HG02763 (cell line): ENCODE results near the gene BCL2.

Experiments
- ATAC-seq: cut with Tn5 transposase; IDR thresholded peaks from one replicate; pipeline ENCODE4 v1.9.1; 2021; ENCODE audit warnings: mild to moderate bottlenecking, moderate library complexity; ENCODE audit not compliant: unreplicated experiment

The BCL2 gene

DNA sequence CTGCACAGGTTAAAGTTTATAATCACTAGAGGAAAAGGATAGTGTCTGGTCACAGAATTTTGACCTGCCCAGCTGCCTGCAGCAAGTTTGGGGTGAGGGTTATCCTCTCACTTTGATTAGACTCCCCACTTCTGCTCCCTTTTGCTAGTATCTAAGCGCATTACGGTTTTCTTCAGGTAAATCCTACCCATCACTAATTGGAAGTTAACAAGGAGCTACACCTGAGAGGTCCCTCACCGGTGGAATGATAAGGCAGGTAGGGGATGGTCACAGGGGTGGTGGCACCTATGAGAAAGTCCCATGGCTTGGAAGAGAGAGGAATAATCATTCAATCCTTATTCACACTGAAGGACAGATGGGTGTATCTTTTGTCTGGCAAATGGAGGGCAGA lies 7.6 kb downstream of the BCL2 start:
- peak; percentile 2 for ATAC-seq

DNA sequence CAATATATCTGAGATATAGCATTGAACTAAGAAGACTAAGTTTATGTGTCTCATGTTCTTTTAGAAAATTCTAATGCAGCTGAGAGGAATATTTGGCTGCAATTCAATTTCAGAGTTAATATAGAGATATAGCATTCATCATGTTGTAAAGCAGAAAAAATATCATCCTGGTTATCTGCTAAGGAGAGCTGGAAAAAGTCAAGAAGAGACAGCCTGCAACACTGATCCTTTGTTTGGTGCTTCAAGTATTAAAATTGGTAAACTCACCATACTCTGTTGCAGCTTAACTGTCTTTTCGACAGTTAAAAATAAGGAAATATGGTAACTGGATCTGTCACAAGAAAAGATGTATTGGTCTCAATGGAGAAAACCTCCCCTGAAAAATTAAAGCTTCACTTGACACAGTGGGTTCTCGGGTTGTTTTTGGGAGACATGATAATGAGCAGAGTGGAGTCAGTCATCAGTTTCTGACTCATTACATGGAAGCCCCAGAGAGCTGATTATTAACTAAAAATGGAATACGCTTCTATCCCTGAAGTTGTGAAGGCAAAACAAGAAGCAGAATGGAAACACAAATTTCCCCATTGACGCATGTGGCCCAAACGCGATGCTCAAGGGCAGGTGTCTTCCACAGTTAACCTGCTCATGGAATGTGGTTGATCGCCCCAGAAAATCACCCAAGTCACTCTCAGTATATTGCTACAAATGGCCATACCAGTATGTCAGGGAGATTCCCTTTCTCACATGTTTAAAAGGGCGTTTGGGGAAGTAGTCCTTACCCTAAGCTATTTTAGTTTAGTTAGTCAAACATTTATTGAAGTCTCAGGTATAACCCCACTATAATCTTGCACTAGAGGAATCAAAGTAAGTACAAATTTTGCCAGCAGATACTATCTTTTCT lies 8.2 kb downstream of the BCL2 start:
- ATAC-seq: peak; percentile 59

DNA sequence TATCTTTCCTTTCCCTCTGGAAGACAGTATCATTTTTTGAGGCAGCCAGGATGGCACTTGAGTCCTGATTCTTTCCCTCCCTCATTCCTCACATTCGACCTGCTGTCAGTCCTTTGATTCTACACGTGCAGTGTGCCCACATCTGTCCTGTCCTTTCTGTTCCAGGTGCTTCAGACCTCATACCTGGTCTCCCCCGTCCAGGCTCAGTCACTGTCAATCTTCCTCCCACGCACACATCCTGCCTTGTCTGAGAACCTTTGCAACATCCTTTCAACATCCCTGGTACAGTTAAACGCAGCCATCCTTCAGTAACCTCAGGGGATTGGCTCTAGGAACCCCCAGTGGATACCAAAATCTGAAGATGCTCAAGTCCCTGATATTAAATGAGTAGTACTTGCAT lies 10.1 kb downstream of the BCL2 start:
- no peak for ATAC-seq

DNA sequence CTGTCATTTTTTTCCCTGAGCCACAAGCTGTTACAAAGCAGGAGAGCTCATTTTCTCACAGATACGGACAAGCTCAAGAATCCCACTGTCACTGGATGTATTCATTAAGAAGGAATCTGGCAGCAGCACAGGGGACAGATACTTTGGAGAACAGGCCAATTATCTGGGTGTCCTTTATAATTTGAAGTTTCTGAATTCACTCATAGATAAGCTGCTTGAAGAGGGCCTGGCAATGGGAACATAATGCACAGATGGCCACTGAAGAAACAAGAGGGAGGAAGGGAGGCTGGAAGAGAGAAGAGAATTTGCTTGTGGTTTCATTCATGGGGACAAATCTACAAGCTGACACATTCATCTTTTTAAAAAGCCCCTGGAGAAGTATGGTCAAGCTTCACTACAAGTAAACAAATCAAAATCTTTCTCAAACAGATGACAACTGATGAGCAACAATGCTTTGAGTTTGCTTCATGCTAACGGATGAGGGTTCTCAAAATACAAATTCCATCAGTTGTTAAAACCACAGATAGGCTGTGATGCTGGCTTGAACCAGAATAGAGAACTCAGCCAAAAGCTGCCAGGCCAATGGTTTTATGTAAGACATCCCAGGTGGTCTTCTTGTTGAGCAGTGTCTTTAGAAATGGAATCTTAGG lies 11.9 kb downstream of the BCL2 start:
- no peak for ATAC-seq

DNA sequence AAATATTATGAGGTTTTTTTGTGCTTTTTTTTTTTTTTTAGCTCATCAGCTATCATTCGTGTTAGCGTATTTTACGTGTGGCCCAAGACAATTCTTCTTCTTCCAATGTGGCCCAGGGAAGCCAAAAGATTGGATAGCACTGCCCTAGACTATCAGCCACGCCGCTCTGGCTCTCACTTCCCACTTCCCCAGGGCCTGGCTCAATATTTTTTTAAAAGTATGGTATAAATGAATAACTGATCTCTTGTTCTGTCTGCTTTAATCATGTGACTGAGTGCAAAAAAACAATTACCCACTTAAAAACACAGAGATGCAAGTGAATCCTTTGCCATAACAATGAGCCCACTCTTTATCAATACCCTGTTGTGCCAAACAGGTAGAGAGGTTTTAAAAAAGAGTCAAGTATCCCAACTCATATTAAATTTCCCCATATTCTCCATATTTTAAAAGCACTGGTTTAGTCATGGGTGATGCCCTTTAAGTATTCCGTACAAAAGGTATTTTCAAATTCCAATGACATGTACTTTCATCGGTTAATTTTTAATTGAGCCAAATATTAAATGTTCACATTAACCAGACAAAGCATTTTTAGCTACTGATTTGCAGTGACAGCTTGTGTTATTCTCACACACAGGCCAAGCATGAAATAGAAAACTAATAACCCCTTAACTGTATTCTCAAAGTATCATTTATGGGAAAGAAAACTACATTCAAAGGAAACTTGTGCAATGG lies 12.6 kb downstream of the BCL2 start:
- no peak for ATAC-seq

DNA sequence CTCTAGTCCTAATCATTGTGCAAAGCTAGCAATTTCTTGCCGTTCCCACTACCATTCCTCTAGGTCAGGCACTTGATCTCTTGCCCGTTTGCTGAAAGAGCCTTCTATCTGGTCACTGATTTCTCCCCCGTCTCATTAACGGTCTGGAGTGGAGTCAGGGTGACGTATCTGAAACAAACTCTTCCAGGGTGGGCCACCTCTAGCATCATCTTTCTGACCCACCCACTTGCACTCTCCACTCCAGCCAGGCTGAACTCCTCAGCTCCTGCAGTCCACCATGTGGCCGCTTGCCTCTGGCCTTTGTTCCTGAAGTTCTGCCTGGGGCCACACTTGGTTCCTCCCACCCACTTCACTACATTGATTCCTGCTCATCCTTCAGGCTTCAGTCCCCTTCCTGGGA lies 13.3 kb downstream of the BCL2 start:
- no peak for ATAC-seq

DNA sequence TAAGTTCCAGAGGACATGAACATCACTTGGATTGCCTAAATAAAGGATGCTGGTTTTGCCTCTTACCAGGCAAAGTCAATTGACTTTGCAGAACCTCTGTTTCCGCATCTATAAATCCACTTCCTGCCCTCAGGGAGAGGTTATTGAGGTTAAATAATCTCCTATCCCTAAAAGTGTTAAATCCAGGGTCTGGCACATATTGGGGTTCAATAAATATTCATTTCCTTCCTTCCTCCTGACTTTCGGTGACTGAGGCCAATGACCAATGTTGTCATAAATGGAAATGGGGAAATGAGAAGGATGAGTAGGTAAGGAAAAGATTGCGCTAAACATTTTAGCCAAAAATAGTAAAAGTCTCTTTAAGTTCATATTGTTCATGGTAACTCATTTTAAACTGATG lies 16.0 kb downstream of the BCL2 start:
- no peak for ATAC-seq

DNA sequence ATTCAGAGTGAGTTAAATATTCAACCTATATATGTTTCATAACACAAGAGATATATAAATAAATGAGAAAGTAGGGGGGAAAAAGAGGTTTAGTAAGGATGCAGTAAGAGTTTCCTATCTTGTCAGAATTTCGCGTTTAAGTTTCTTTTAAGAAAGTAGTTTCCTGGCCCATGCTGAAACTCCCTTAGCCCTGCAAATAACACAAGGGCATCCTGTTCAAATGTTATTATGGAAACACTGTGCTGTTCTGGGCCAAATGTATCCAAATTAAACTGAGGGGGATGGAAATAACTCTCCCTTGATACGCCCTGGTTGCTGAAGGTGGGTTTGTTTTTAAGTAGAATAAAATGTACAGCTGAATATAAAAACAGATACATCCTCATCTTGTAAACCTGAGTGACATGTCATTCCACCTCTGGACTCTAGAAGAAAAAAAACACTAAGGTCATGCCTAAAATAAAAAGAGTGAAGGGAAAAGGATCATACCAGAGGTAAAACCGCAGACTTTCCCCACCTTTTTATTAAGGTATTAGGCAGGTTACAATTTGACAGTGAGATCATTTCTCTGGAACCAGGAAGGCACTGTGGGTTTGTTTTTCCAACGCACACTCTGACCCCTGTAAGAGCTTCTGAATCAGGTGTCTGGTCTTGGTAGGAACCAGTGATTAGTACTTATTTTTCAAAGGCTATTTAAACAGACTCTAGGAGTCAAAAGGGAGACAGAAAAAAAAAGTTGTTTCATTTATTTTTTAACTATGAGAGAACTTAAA lies 16.7 kb downstream of the BCL2 start:
- no peak for ATAC-seq

DNA sequence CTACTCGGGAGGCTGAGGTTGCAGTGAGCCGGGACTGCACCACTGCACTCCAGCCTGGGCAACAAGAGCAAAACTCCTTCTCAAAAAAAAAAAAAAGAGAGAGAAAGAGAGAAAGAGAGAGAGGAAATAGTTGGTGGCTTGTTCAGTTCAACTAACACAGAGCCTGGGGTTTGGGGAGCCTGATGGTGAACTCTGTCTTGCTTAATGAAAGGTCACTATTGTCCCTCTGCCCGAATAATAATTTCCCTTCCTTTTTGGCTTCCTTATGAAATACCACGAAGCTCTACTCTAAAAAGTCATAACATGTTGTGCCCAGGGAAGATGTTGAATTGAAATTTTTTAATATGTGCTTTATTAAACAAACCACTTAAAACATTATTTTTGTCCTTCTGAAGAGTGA lies 17.3 kb downstream of the BCL2 start:
- no peak for ATAC-seq

DNA sequence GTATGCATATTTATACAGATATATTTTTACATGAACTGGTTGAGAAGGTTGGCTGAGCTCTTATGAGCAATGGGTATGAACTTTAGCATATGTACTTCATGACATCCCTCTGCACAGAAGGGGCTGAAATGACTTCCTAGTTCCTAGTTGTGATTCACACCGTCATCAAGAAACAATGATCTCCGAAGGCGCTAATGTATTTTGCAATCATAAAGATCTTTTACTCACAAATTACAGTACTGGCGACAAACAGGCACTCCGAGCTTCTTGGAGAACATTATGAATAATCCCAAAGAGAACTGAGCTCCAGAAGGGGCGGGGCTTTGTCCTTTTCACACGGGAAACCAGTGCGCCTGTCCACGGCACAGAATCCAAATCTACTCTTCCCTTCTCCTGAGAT lies 18.1 kb downstream of the BCL2 start:
- no peak for ATAC-seq

DNA sequence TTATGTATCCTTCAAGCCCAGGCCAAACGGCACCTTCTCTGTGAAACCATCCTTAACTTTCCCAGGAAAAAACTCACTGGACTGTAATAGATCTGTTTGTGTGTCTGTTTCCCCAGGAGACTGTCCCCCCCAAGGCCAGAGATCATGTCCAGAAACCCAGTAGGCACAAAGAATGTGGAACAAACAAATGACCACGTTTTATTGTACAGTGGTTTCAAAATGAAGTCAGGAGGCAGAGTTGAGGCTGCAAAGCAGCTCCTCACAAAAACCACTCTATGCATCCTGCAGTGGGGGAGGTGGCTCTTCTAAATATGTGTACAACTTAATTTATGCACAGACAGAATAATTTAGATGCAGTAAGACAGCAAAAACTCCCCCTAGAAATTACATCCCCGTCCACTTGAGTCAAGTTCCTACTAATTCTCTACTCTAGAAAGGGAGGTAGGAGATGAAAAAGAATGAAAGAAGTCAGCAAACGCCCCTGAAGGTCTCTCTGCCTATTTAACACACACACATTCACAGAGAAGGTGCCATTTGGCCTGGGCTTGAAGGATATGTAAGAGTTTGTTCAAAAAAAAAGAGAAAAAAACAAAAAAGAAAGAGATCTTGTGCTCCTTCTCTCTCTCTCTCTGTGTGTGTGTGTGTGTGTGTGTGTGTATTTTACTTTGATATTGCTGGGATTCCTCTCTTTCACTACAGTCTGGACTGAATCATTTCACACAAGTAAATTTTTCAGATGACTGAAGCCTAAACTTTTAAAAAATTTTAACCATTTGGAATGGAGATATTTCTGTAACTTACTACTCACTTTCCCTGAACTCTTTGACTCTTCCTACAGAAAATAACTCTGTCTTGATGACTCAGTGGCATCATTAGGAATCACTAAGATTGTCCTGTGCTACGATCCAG lies 19.5 kb downstream of the BCL2 start:
- ATAC-seq: peak; percentile 55

DNA sequence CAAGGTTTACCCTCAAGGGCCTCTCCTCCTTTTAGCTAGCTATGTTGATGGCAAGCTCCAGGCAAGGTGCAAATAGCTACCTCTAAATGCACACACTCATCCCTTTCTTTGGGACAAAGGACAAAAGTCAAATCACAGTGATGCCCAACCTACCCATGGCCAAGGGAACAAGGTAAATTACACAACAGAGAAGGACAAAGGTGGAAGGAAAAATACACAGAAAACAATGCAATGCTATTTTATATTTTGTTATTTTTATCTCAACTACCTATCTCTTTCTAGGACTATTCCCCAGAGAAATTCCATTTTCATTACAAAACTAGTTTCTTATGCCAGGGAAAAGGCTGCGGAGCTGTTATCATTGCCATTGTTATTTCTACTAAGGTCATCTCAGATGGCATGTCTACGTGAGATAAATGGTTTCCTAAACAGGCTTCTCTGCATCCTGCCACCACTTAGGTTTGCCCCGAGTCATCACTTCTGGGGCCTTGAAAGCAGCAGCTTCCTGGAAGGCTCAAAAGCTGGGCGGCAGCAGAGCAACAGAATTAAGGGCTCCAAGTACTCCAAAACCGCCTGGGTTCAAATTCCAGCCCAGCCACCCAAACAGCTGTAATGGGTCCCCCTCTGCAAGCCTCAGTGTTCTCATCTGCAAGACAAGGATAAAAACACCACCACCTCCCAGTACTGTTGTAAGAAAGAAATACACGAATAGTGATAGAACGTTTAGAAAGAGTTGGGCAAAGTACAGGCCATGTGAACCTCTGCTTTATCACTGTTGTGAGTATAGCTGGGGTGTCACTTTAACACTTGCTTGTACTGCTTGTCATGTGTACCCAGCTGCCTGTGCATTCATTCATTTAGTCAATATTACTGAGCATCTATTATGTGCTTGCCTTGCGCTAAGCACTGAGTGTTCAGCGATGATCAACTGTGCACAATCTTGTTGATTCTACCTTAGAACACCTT lies 20.9 kb downstream of the BCL2 start:
- ATAC-seq: no peak

DNA sequence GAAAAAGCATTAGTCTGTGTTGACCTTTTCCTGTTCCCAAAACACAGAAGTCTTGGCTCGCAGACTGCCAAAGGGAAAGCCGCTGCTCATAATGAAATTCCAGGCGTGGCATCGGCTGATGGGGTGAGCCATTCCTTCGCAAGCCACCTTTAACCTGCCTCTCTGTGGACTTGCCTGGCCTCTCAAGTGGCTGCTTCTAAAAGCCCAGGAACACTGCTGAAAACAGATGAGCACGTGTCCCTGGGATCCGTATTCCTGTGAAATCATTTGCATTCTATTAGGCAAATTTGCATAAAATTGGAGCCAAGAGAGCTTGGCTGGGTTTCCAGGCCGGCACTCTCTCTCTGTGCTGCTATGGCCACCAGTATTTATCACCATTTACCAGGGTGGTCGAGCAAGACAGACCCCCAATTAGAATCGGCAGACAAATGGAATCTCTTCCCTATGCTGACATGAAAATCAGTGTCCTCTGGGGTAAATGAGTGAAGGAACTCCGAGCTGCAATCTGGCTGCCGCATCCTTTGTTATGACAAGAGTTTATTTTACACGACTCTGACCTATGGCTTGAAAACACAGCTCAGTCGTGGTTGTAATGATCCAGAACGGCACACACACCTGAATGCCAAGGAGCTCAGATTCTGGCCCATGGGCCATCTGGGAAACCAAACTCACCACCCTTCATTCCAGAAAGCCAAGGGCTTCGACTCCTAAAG lies 21.7 kb downstream of the BCL2 start:
- ATAC-seq: no peak

DNA sequence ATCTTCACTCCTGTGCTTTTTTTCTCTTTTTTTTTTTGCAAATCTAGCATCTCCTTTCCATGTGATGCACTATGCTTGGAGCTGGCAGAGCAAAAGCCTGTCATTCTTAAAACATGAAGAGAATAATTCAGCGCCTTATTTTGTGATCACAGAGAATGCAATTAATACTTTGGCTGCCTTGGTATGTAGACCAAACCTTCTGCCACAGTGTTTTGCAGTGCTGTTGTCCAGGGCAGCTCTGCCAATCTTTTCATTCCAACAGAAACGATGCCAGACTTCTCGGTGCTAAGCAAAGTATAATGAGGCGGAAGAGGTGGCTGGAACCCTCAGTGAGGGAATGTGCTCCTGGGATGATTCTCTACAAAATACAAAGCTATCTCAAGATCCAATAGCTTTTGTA lies 25.6 kb downstream of the BCL2 start:
- ATAC-seq: no peak

DNA sequence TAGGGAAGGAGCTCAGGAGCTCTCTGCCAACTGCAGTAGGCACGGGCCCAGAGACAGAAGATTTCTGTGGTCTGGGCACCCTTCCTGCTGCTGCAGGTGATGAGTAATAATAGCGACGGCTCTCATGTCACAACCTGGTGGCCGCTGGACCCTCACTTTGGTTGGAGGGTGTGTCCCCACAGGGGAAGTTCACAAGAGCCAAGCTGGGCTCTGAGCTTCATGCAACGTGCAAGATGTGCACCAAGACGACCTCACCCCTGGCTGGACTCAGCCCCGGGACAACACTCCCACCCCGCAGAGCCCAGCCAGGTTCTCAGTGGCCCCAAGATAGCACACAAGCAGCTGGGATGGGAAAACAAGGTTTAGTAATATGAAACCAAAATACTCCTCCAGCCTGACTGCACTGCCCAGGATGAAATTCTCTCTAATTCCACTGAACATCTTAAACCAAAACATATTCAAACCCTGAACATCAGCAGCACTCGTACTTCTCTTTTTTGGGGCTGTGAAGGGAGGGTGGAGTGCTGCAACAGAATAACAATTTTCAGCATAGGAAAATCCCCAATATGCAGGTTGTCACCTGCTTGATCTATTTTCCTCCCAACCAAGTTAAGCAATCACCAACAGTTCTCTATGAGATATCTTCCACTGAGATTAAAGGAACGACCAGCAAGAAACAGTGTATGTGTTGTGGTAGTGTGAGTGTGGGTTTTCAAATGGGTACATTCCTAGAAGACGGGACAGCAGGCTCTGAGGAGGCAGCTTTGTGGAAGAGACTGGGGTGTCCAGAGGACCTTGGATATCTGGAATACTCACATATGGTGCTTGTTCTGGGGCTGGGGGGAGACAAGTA lies 26.5 kb downstream of the BCL2 start:
- peak; percentile 52 for ATAC-seq

DNA sequence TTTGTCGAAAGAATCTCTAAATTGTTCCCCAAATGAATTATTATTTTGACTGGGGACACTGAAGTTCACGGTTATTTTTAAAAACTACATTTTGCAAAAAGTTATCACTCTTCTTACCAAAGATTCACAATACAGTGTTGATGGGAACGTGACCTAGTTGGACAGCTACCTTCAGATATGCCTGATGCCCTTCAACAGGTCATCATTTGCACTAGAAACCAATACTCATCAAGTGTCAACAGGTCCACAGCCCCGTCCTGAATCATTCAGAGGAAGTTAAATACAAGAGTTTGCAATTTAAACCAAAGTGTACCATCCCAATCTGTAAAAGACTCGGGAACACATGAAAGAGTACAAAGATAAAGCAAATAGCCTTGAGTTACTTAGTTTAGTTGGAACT lies 28.3 kb downstream of the BCL2 start:
- no peak for ATAC-seq

DNA sequence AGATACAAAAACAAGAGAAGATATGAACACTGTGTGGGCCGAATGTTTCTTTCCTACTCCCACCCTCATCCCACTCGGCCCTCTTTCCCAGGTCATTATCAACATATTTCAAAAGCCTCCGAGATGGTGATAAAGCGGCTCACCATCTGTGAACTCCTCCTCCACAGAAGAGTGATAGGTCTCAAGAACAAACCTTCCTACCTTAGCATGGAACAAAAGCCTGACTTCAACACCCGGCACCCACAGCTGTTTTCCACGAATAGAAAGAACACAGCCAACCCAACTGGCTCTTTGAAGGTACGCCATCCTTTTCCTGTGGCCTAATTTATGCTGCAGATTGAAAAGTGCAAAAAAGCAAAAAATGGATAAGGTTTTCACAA lies 28.8 kb downstream of the BCL2 start:
- ATAC-seq: no peak
